A673 (cell line): Measurements from ENCODE around the gene ABT1.

Experiments
- EZH2 ChIP-seq: fragments of 200-600 bp; sonication (generic); IDR thresholded peaks from 2 replicates; pipeline ENCODE4 v1.6.1; 2017; ENCODE audit warnings: borderline replicate concordance, low read depth, mild to moderate bottlenecking, mixed read lengths, antibody characterized with exemption, low read length; ENCODE audit not compliant: poor library complexity, severe bottlenecking
- TF ChIP-seq, protein P1 (sequence below): fragments of 300-800, 200-600 bp; sonication (generic); conservative IDR thresholded peaks from 2 replicates; pipeline ENCODE4 v1.5.1; 2017; ENCODE audit warnings: low read depth, mild to moderate bottlenecking, antibody characterized with exemption, low read length, moderate library complexity, mixed read lengths

DNA sequence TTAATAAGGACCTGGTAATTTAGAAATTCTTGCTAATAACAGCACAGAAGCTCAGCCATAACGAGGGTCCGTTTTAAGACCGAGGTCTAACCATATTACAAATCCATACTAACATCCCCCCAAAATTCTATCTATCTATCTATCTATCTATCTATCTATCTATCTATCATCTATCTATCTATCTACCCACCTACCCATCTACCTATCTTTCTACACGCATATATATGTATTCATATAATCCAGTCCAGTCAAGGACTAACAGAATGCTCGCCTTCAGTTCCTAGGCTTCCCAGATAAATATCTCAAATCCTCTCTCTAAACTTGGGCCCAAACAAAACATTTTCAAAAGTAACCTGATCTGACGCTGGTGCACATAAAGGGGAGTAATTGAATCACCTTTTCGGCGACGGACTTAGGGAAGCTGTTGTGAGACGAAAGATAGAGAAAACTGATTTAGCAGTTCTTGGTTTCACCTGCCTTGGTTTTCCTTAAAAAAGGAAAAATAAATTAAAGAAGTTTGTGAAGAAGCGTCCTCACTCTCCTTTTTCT, 44.0 kb upstream of the ABT1 start:
- TF ChIP-seq, protein P1, sequence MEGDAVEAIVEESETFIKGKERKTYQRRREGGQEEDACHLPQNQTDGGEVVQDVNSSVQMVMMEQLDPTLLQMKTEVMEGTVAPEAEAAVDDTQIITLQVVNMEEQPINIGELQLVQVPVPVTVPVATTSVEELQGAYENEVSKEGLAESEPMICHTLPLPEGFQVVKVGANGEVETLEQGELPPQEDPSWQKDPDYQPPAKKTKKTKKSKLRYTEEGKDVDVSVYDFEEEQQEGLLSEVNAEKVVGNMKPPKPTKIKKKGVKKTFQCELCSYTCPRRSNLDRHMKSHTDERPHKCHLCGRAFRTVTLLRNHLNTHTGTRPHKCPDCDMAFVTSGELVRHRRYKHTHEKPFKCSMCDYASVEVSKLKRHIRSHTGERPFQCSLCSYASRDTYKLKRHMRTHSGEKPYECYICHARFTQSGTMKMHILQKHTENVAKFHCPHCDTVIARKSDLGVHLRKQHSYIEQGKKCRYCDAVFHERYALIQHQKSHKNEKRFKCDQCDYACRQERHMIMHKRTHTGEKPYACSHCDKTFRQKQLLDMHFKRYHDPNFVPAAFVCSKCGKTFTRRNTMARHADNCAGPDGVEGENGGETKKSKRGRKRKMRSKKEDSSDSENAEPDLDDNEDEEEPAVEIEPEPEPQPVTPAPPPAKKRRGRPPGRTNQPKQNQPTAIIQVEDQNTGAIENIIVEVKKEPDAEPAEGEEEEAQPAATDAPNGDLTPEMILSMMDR = no peak
- no peak for TF ChIP-seq EZH2
